ENCODE measurements around the gene AKT1.

GRCh38 chr14:104786726-104787675 is 8.5 kb downstream of the AKT1 start:
- no peak for TF ChIP-seq POLR2AphosphoS5 (IDR thresholded peaks at IDR 0.05; ENCODE audit: low read depth)
- no peak for TF ChIP-seq CTCF (conservative IDR thresholded peaks at IDR 0.05; ENCODE audit: low read depth in 2 of 2)
- no peak for TF ChIP-seq EZH2 (IDR thresholded peaks at IDR 0.05; ENCODE audit: low read depth, unreplicated experiment)
- TF ChIP-seq REST (IDR thresholded peaks at IDR 0.05; ENCODE audit: unreplicated experiment) = no peak
- no peak for TF ChIP-seq STAT1 (IDR thresholded peaks at IDR 0.05; ENCODE audit: unreplicated experiment)
- no peak for TF ChIP-seq ZNF331 (CRISPR knock-in tag; IDR thresholded peaks at IDR 0.05; ENCODE audit: low read depth)
- no peak for TF ChIP-seq ETS1 (IDR thresholded peaks at IDR 0.05)
- TF ChIP-seq EZH2phosphoT487 (IDR thresholded peaks at IDR 0.05; ENCODE audit: unreplicated experiment) = no peak

All from GM23338 (cell line).